Astrocyte (in vitro differentiated cells and primary cell): ENCODE measurements around the gene CLP1. TPM values are rescaled to one million over a fixed set of nuclear protein-coding genes. Genes with fewer than 3 reads are reported as not detected.

Experiments used
- DNase-seq: peaks from one replicate; pipeline ENCODE4 v3.0.0-alpha.2; 2010; ENCODE audit warnings: low read depth
- FAIRE-seq: peaks from 2 replicates; lab custom pipeline; 2011; peaks lifted over from hg19 to GRCh38; lab: Jason Lieb, UNC
- H2AFZ ChIP-seq: 2 replicates; pipeline ENCODE4 v1.6.0; 2012; ENCODE audit warnings: low read depth, low read length, inconsistent platforms
- H3K27ac ChIP-seq: 2 replicates; pipeline ENCODE4 v1.5.1; 2011; ENCODE audit warnings: low read depth, low read length, inconsistent platforms
- H3K27me3 ChIP-seq: 2 replicates; pipeline ENCODE4 v1.6.0; 2011; ENCODE audit warnings: low read length, inconsistent platforms; ENCODE audit not compliant: insufficient read depth
- H3K36me3 ChIP-seq: 2 replicates; pipeline ENCODE4 v1.5.1; 2011; ENCODE audit warnings: low read length, inconsistent platforms; ENCODE audit not compliant: insufficient read depth
- H3K4me1 ChIP-seq: 2 replicates; pipeline ENCODE4 v1.5.1; 2011; ENCODE audit warnings: low read length, inconsistent platforms; ENCODE audit not compliant: insufficient read depth
- H3K4me2 ChIP-seq: 2 replicates; pipeline ENCODE4 v1.6.0; 2012; ENCODE audit warnings: low read length, inconsistent platforms
- H3K4me3 ChIP-seq: 2 replicates; pipeline ENCODE4 v1.5.1; 2011; ENCODE audit warnings: low read depth, mild to moderate bottlenecking, low read length, inconsistent platforms; ENCODE audit not compliant: insufficient read depth
- H3K79me2 ChIP-seq: 2 replicates; pipeline ENCODE4 v1.6.0; 2012; ENCODE audit warnings: mild to moderate bottlenecking, low read length, inconsistent platforms; ENCODE audit not compliant: insufficient read depth
- H3K9ac ChIP-seq: 2 replicates; pipeline ENCODE4 v1.6.0; 2012; ENCODE audit warnings: mild to moderate bottlenecking, low read length, inconsistent platforms
- H3K9me3 ChIP-seq: 2 replicates; pipeline ENCODE4 v1.5.1; 2012; ENCODE audit warnings: low read depth, mild to moderate bottlenecking, low read length, inconsistent platforms; ENCODE audit not compliant: insufficient read depth
- H4K20me1 ChIP-seq: 2 replicates; pipeline ENCODE4 v1.6.0; 2012; ENCODE audit warnings: low read length, inconsistent platforms; ENCODE audit not compliant: insufficient read depth
- H3K27ac Mint-ChIP-seq: one replicate; pipeline ENCODE4 v1.8.0; 2021; ENCODE audit warnings: mild to moderate bottlenecking, mixed read lengths; ENCODE audit not compliant: unreplicated experiment
- H3K27me3 Mint-ChIP-seq: one replicate; pipeline ENCODE4 v1.8.0; 2021; ENCODE audit warnings: low read depth, mixed read lengths; ENCODE audit not compliant: unreplicated experiment
- H3K36me3 Mint-ChIP-seq: one replicate; pipeline ENCODE4 v1.8.0; 2021; ENCODE audit warnings: low read depth, mixed read lengths; ENCODE audit not compliant: unreplicated experiment
- H3K4me1 Mint-ChIP-seq: one replicate; pipeline ENCODE4 v1.8.0; 2021; ENCODE audit warnings: low read depth, mixed read lengths; ENCODE audit not compliant: unreplicated experiment
- H3K4me3 Mint-ChIP-seq: one replicate; pipeline ENCODE4 v1.8.0; 2021; ENCODE audit warnings: mild to moderate bottlenecking, moderate library complexity, mixed read lengths; ENCODE audit not compliant: unreplicated experiment
- H3K9me3 Mint-ChIP-seq: one replicate; pipeline ENCODE4 v1.8.0; 2021; ENCODE audit warnings: mild to moderate bottlenecking, mixed read lengths; ENCODE audit not compliant: unreplicated experiment
- CTCF ChIP-seq: IDR thresholded peaks from 2 replicates; pipeline ENCODE4 v1.5.1; 2011; ENCODE audit warnings: low read depth, mild to moderate bottlenecking, inconsistent platforms, low read length, moderate library complexity; ENCODE audit not compliant: insufficient read depth
- EZH2 ChIP-seq: IDR thresholded peaks from 2 replicates; pipeline ENCODE4 v1.6.1; 2012; ENCODE audit warnings: mild to moderate bottlenecking, low read length, inconsistent platforms; ENCODE audit not compliant: insufficient read depth
- total RNA-seq: library from RNA; stranded (reverse); gene quantifications from 2 replicates; pipeline ENCODE4 v1.2.1, GENCODE V29; 2021

CLP1 gene
- total RNA-seq, 1 donor from 2014 or later: 21.4 TPM

- Histone ChIP-seq H3K36me3 (peaks cover 68% of the 10 kb centered on the region), H2AFZ (no peak overlapping the region), H3K4me2 (no peak overlapping the region), H3K27ac (no peak overlapping the region), H4K20me1 (peaks cover 23% of the 10 kb centered on the region), H3K9me3 (no peaks in the 10 kb centered on the region), H3K27me3 (no peaks in the 10 kb centered on the region), H3K4me1 (no peaks in the 10 kb centered on the region), H3K4me3 (no peak overlapping the region), H3K79me2 (no peaks in the 10 kb centered on the region), H3K9ac (no peak overlapping the region)
- Mint-ChIP-seq H3K27me3 (no peaks in the 10 kb centered on the region), H3K27ac (no peak overlapping the region), H3K36me3 (peaks cover 30% of the 10 kb centered on the region), H3K9me3 (no peaks in the 10 kb centered on the region), H3K4me3 (no peak overlapping the region), H3K4me1 (no peaks in the 10 kb centered on the region)
- DNase-seq (no peak), FAIRE-seq (no peak)
- TF ChIP-seq CTCF: no peak
- no peak for TF ChIP-seq EZH2
These were observed 42.3 kb downstream of the CLP1 start for GRCh38 chr11:57699813-57700212.

GRCh38 chr11:57700425-57700824 is 42.9 kb downstream of the CLP1 start:
- peaks cover 23% of the 10 kb centered on the region for H4K20me1 ChIP-seq
- Mint-ChIP-seq H3K9me3 (no peaks in the 10 kb centered on the region), H3K27ac (no peak overlapping the region), H3K36me3 (peaks cover 30% of the 10 kb centered on the region), H3K4me3 (no peak overlapping the region), H3K27me3 (no peaks in the 10 kb centered on the region), H3K4me1 (no peaks in the 10 kb centered on the region)
- no peaks in the 10 kb centered on the region for H3K79me2 ChIP-seq
- H3K9ac ChIP-seq: no peak overlapping the region
- H3K4me1 ChIP-seq: no peaks in the 10 kb centered on the region
- peaks cover 68% of the 10 kb centered on the region for H3K36me3 ChIP-seq
- DNase-seq: no peak
- no peaks in the 10 kb centered on the region for H3K27me3 ChIP-seq
- H2AFZ ChIP-seq: no peak overlapping the region
- no peaks in the 10 kb centered on the region for H3K9me3 ChIP-seq
- FAIRE-seq: no peak
- H3K4me2 ChIP-seq: no peak overlapping the region
- no peak overlapping the region for H3K4me3 ChIP-seq
- H3K27ac ChIP-seq: no peak overlapping the region
- TF ChIP-seq CTCF: no peak
- TF ChIP-seq EZH2: no peak

GRCh38 chr11:57703341-57703740 is 45.8 kb downstream of the CLP1 start:
- Mint-ChIP-seq H3K27ac (no peak overlapping the region), H3K4me1 (peaks cover under 1% of the 10 kb centered on the region), H3K27me3 (no peaks in the 10 kb centered on the region), H3K4me3 (no peak overlapping the region), H3K36me3 (peaks cover 24% of the 10 kb centered on the region), H3K9me3 (no peaks in the 10 kb centered on the region)
- no peak overlapping the region for H3K27ac ChIP-seq
- H3K9me3 ChIP-seq: no peaks in the 10 kb centered on the region
- H3K9ac ChIP-seq: peak overlapping the region; percentile 30
- TF ChIP-seq EZH2 (no peak), CTCF (no peak)
- H2AFZ ChIP-seq: no peak overlapping the region
- H3K27me3 ChIP-seq: no peaks in the 10 kb centered on the region
- H4K20me1 ChIP-seq: peaks cover 23% of the 10 kb centered on the region
- H3K36me3 ChIP-seq: peaks cover 55% of the 10 kb centered on the region
- H3K4me1 ChIP-seq: no peaks in the 10 kb centered on the region
- H3K79me2 ChIP-seq: peaks cover 19% of the 10 kb centered on the region
- FAIRE-seq (no peak), DNase-seq (peak; percentile 20)
- H3K4me3 ChIP-seq: no peak overlapping the region
- H3K4me2 ChIP-seq: no peak overlapping the region
